AG09309 (cell line): ENCODE results near the gene SPINT3.
"Not testable (repeated sequence)": the region's sequence is repeated elsewhere in the genome, so short reads cannot be mapped to it uniquely, and the experiment has no call there.

Source experiments
- DNase-seq: peaks from one replicate; pipeline ENCODE4 v3.0.0-alpha.2; 2010; ENCODE audit warnings: low read depth
- H3K4me3 ChIP-seq: 2 replicates; pipeline ENCODE4 v1.5.1; 2011; ENCODE audit warnings: mild to moderate bottlenecking, low read depth, low read length, moderate library complexity; ENCODE audit not compliant: control insufficient read depth
- TF ChIP-seq, protein P1 (sequence below): IDR thresholded peaks from 2 replicates; pipeline ENCODE4 v1.5.1; 2011; ENCODE audit warnings: mild to moderate bottlenecking, low read depth, low read length, inconsistent platforms; ENCODE audit not compliant: insufficient read depth, control insufficient read depth; ENCODE audit errors: missing control alignments

The SPINT3 gene

DNA sequence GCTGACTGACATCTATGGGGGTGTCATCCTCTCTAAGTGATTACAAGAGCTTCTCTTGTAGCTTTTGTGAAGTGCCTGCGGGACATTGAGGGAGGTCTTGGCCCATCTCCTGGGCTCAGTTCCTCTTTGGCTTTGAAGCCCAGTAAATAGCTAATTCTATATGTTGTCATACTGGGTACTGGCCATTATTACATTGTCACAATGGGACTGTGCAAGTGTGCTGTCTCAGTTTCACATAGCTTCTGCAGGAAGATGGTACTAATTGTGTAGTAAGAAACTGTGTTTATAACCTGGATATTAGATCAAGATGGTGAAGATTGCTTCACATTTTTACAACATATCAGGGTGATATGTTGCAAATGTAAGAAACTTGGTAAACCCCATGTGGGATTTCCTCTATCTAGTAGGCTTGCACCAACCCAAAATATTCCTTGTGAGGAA, 19.9 kb downstream of the SPINT3 start:
- TF ChIP-seq, protein P1, sequence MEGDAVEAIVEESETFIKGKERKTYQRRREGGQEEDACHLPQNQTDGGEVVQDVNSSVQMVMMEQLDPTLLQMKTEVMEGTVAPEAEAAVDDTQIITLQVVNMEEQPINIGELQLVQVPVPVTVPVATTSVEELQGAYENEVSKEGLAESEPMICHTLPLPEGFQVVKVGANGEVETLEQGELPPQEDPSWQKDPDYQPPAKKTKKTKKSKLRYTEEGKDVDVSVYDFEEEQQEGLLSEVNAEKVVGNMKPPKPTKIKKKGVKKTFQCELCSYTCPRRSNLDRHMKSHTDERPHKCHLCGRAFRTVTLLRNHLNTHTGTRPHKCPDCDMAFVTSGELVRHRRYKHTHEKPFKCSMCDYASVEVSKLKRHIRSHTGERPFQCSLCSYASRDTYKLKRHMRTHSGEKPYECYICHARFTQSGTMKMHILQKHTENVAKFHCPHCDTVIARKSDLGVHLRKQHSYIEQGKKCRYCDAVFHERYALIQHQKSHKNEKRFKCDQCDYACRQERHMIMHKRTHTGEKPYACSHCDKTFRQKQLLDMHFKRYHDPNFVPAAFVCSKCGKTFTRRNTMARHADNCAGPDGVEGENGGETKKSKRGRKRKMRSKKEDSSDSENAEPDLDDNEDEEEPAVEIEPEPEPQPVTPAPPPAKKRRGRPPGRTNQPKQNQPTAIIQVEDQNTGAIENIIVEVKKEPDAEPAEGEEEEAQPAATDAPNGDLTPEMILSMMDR, result no peak
- DNase-seq, result no peak
- no peak overlapping the region for H3K4me3 ChIP-seq

DNA sequence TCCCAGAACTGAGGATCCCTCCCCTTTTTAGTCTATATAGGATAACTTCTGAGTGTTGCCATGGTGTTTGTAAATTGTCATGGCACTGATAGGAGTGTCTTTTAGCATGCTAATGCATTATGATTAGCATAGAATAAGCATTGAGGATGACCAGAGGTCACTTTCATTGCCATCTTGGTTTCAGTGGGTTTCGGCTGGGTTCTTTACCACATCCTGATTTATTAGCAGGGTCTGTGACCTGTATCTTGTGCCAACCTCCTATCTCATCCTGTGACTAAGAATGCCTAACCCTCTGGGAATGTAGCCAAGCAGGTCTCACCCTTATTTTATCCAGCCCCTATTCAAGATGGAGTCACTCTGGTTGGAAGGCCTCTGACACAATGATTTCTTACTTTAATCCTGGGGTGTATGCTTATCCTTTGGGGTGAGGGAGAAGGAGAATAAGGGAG, 26.3 kb downstream of the SPINT3 start:
- H3K4me3 ChIP-seq, result no peak overlapping the region
- DNase-seq, result no peak
- TF ChIP-seq, protein P1, result no peak

DNA sequence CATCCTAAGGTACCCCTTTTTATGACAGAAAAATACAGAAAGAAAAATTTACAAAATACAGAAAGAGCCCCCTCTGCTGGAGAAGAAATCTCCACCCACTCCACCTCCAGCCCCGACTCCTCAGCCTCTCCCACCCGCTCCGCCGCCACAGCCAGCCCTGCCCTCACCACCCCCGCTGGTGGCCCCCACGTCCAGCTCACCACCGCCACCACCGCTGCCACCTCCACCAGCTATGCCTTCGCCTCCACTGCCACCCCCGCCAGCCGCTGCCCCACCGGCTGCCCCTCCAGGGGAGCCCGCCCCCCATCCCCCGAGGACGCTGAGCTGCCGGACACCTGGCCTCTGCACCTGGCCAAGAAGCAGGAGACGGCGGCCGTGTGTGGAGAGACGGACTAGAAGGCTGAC, 28.2 kb downstream of the SPINT3 start:
- TF ChIP-seq, protein P1, result no peak
- no peak overlapping the region for H3K4me3 ChIP-seq
- no peak for DNase-seq

DNA sequence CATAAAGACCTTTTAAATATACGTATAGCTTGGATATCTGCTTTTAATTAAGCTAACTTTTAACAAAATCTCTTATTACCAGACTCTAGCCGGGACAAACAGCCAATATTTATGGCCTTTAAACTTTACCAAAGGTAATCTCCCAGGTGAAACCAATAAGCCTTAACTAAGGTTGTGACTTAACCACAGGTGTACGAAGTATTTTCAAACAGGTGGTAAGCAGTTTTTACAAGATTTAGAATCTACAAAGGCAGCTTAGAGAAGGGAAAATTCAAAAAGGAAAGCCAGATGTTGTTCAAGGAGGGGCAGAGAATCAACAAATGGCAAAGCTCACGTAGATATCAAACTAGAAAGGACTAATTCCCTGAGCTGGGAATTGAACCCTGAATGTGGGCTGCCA, 30.0 kb downstream of the SPINT3 start:
- TF ChIP-seq, protein P1, result no peak
- no peak for DNase-seq
- H3K4me3 ChIP-seq, result no peak overlapping the region

GRCh38 chr20:45484676-45485075, 30.7 kb downstream of the SPINT3 start:
- no peak overlapping the region for H3K4me3 ChIP-seq
- DNase-seq, result no peak
- TF ChIP-seq, protein P1, result no peak

GRCh38 chr20:45479822-45480221, 35.6 kb downstream of the SPINT3 start:
- TF ChIP-seq, protein P1, result no peak
- H3K4me3 ChIP-seq, result no peak overlapping the region
- no peak for DNase-seq

GRCh38 chr20:45477530-45478148, 37.8 kb downstream of the SPINT3 start:
- DNase-seq, H3K4me3 ChIP-seq: not testable (repeated sequence)

GRCh38 chr20:45472286-45472685, 43.1 kb downstream of the SPINT3 start:
- H3K4me3 ChIP-seq, DNase-seq: not testable (repeated sequence)
